A549 (cell line): ENCODE data around the gene TSKS.

Experiments
- FOSL2 ChIP-seq, 2 experiments: fragments of 450-650 bp in 1 of 2; fragments of >200 bp in 1 of 2; sonication (Bioruptor Twin) in 1 of 2; formaldehyde crosslinking; IDR thresholded peaks; 2 replicates each; pipeline versions ENCODE4 v1.5.0 to v1.6.1; 2016 to 2020; ENCODE audit warnings: mild to moderate bottlenecking in 1 of 2, moderate library complexity in 1 of 2
- TF ChIP-seq, protein P1 (sequence below): fragments of >200 bp; sonication (Bioruptor Twin); formaldehyde crosslinking; IDR thresholded peaks from 3 replicates; pipeline ENCODE4 v1.5.1; 2016

DNA sequence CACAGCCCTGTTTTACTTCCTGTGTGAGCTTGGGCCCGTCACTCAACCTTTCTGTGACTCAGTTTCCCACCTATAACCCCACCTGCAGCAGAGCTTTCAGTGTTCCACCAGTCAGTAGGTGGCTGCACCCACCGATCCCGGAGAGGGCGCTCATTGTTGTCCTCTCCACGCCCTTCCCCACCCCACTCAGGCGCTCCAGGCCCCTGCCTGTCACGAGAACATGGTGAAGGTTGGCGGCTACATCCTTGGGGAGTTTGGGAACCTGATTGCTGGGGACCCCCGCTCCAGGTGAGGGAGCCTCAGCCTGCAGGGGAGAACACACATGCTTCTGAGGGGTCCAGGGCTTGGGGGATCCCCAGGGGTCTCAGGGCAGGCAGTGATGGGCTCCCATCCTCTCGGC lies 37.7 kb upstream of the TSKS start:
- TF ChIP-seq, protein P1, sequence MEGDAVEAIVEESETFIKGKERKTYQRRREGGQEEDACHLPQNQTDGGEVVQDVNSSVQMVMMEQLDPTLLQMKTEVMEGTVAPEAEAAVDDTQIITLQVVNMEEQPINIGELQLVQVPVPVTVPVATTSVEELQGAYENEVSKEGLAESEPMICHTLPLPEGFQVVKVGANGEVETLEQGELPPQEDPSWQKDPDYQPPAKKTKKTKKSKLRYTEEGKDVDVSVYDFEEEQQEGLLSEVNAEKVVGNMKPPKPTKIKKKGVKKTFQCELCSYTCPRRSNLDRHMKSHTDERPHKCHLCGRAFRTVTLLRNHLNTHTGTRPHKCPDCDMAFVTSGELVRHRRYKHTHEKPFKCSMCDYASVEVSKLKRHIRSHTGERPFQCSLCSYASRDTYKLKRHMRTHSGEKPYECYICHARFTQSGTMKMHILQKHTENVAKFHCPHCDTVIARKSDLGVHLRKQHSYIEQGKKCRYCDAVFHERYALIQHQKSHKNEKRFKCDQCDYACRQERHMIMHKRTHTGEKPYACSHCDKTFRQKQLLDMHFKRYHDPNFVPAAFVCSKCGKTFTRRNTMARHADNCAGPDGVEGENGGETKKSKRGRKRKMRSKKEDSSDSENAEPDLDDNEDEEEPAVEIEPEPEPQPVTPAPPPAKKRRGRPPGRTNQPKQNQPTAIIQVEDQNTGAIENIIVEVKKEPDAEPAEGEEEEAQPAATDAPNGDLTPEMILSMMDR = no peak
- TF ChIP-seq FOSL2 (IDR thresholded peaks at IDR 0.05) = no peak
- no peak for TF ChIP-seq FOSL2 (CRISPR knock-in tag; IDR thresholded peaks at IDR 0.05)
